IMR-90 (cell line): Measurements from ENCODE around the gene ARHGAP35. TPM values are rescaled to one million over a fixed set of nuclear protein-coding genes. Genes with fewer than 3 reads are reported as not detected.

Experiments used
- ATAC-seq: fragments of 200-7000 bp; cut with Tn5 transposase; 2 replicates; pipeline ENCODE4 v1.9.1; 2020; ENCODE audit warnings: low read depth, mild to moderate bottlenecking, moderate library complexity
- BruUV-seq: library from RNA; stranded (reverse); fragments of 400-500 nt; replicated peaks from 2 replicates; lab custom pipeline; 2021; lab: Mats Ljungman, UMichigan
- CTCF ChIA-PET: fragments of 300-600 bp; formaldehyde crosslinking; extraction: SDS; loops from one replicate; lab custom pipeline; 2021; ENCODE audit warnings: antibody characterized with exemption; lab: Yijun Ruan, JAX
- POLR2A ChIA-PET: fragments of 300-600 bp; sonication (Branson Sonifier 250); formaldehyde crosslinking; loops from one replicate; lab custom pipeline; 2022; ENCODE audit warnings: antibody characterized with exemption; ENCODE audit not compliant: unreplicated experiment; lab: Charles Lee
- DNase-seq: peaks from one replicate; pipeline ENCODE4 v3.0.0; 2013
- H2AFZ ChIP-seq: replicated peaks from 2 replicates; pipeline ENCODE3; 2013; ENCODE audit warnings: low read length, mild to moderate bottlenecking; ENCODE audit not compliant: poor library complexity
- H2AK5ac ChIP-seq: 2 replicates; pipeline ENCODE4 v1.6.1; 2013; ENCODE audit warnings: low read depth, low read length, inconsistent platforms
- H2AK9ac ChIP-seq: replicated peaks from 2 replicates; pipeline ENCODE3; 2013; ENCODE audit warnings: mild to moderate bottlenecking, low read depth, low read length, moderate library complexity; ENCODE audit not compliant: poor library complexity
- H2BK120ac ChIP-seq: 2 replicates; pipeline ENCODE4 v1.6.1; 2013; ENCODE audit warnings: low read depth, low read length, inconsistent platforms
- H2BK15ac ChIP-seq: 3 replicates; pipeline ENCODE4 v1.6.1; 2013; ENCODE audit warnings: low read depth, low read length, inconsistent platforms
- H2BK20ac ChIP-seq: 2 replicates; pipeline ENCODE4 v1.6.1; 2013; ENCODE audit warnings: low read depth, mild to moderate bottlenecking, inconsistent platforms, low read length, moderate library complexity
- H2BK5ac ChIP-seq: 2 replicates; pipeline ENCODE4 v1.6.1; 2013; ENCODE audit warnings: mild to moderate bottlenecking, low read depth, low read length, inconsistent platforms; ENCODE audit not compliant: poor library complexity, severe bottlenecking
- H3K14ac ChIP-seq: replicated peaks from 2 replicates; pipeline ENCODE4 v1.6.1; 2013; ENCODE audit warnings: low read depth, low read length, inconsistent platforms
- H3K18ac ChIP-seq: 2 replicates; pipeline ENCODE4 v1.6.1; 2013; ENCODE audit warnings: low read depth, low read length, control low read depth
- H3K23ac ChIP-seq: 2 replicates; pipeline ENCODE4 v1.6.1; 2013; ENCODE audit warnings: low read depth, low read length, inconsistent platforms
- H3K27ac ChIP-seq: 2 replicates; pipeline ENCODE4 v1.5.1; 2013; ENCODE audit warnings: mild to moderate bottlenecking, control low read depth, low read length; ENCODE audit not compliant: insufficient read depth
- H3K27me3 ChIP-seq: 2 replicates; pipeline ENCODE4 v1.6.1; 2013; ENCODE audit warnings: low read length; ENCODE audit not compliant: control insufficient read depth, insufficient read depth
- H3K36me3 ChIP-seq: 2 replicates; pipeline ENCODE4 v1.6.1; 2013; ENCODE audit warnings: low read length, mixed read lengths; ENCODE audit not compliant: control insufficient read depth, insufficient read depth
- H3K4ac ChIP-seq: 2 replicates; pipeline ENCODE4 v1.6.1; 2013; ENCODE audit warnings: low read depth, low read length, inconsistent platforms
- H3K4me1 ChIP-seq: 2 replicates; pipeline ENCODE4 v1.6.1; 2013; ENCODE audit warnings: low read length, mixed read lengths; ENCODE audit not compliant: control insufficient read depth, insufficient read depth
- H3K4me2 ChIP-seq: 2 replicates; pipeline ENCODE4 v1.6.1; 2013; ENCODE audit warnings: low read depth, mild to moderate bottlenecking, control low read depth, low read length, moderate library complexity
- H3K4me3 ChIP-seq: 2 replicates; pipeline ENCODE4 v1.5.1; 2013; ENCODE audit warnings: low read depth, mild to moderate bottlenecking, control low read depth, low read length, moderate library complexity; ENCODE audit not compliant: insufficient read depth
- H3K56ac ChIP-seq: 2 replicates; pipeline ENCODE4 v1.6.1; 2013; ENCODE audit warnings: low read length, inconsistent platforms; ENCODE audit not compliant: insufficient read depth; ENCODE audit errors: extremely low read depth
- H3K79me1 ChIP-seq, 2 experiments: 2 replicates each; pipeline ENCODE4 v1.6.1; 2013; ENCODE audit warnings: low read length in 2 of 2, inconsistent platforms in 1 of 2, low read depth in 1 of 2
- H3K9ac ChIP-seq: 2 replicates; pipeline ENCODE4 v1.6.1; 2013; ENCODE audit warnings: low read depth, low read length, control low read depth
- H3K9me1 ChIP-seq: 2 replicates; pipeline ENCODE4 v1.6.1; 2013; ENCODE audit warnings: low read length, inconsistent platforms; ENCODE audit not compliant: insufficient read depth
- H3K9me3 ChIP-seq: 2 replicates; pipeline ENCODE4 v1.6.1; 2013; ENCODE audit warnings: low read length; ENCODE audit not compliant: control insufficient read depth, insufficient read depth
- H4K20me1 ChIP-seq: 2 replicates; pipeline ENCODE4 v1.6.1; 2013; ENCODE audit warnings: low read length, inconsistent platforms; ENCODE audit not compliant: insufficient read depth
- H4K5ac ChIP-seq: 2 replicates; pipeline ENCODE4 v1.6.1; 2013; ENCODE audit warnings: mild to moderate bottlenecking, low read depth, low read length, control low read depth
- H4K8ac ChIP-seq, 2 experiments: 2 replicates each; pipeline ENCODE4 v1.6.1; 2013; ENCODE audit warnings: low read depth in 2 of 2, low read length in 2 of 2, control low read depth in 1 of 2, inconsistent platforms in 1 of 2
- H4K91ac ChIP-seq: 2 replicates; pipeline ENCODE4 v1.6.1; 2013; ENCODE audit warnings: low read depth, low read length, inconsistent platforms; ENCODE audit not compliant: insufficient read depth
- BHLHE40 ChIP-seq: fragments of 150-350 bp; IDR thresholded peaks from 2 replicates; pipeline ENCODE4 v1.6.1; 2016; ENCODE audit warnings: mild to moderate bottlenecking, low read depth, low read length
- CEBPB ChIP-seq: IDR thresholded peaks from 2 replicates; pipeline ENCODE4 v1.6.1; 2012; ENCODE audit warnings: low read depth, low read length, improper control_type of control experiment
- MAZ ChIP-seq: IDR thresholded peaks from 2 replicates; pipeline ENCODE4 v1.6.1; 2012; ENCODE audit warnings: low read depth, mild to moderate bottlenecking, low read length, improper control_type of control experiment, moderate library complexity, borderline replicate concordance
- MXI1 ChIP-seq: IDR thresholded peaks from 2 replicates; pipeline ENCODE4 v1.6.1; 2012; ENCODE audit warnings: low read depth, mild to moderate bottlenecking, low read length, moderate library complexity, borderline replicate concordance
- NFE2L2 ChIP-seq: fragments of 150-350 bp; IDR thresholded peaks from 2 replicates; pipeline ENCODE4 v1.6.1; 2016; ENCODE audit warnings: low read depth, mild to moderate bottlenecking, low read length
- RAD21 ChIP-seq: IDR thresholded peaks from 2 replicates; pipeline ENCODE4 v1.6.1; 2012; ENCODE audit warnings: low read length, improper control_type of control experiment
- RCOR1 ChIP-seq: IDR thresholded peaks from 2 replicates; pipeline ENCODE4 v1.6.1; 2012; ENCODE audit warnings: mild to moderate bottlenecking, low read length, improper control_type of control experiment; ENCODE audit not compliant: insufficient replicate concordance
- RFX5 ChIP-seq: IDR thresholded peaks from 2 replicates; pipeline ENCODE4 v1.8.0; 2012; ENCODE audit warnings: low read depth, mild to moderate bottlenecking, low read length, moderate library complexity
- SMC3 ChIP-seq: fragments of 150-350 bp; IDR thresholded peaks from 2 replicates; pipeline ENCODE4 v1.6.1; 2016; ENCODE audit warnings: low read depth, mild to moderate bottlenecking, antibody characterized with exemption, low read length, moderate library complexity
- WGBS, 2 experiments: methylation state at CpG; one replicate each; pipeline versions ENCODE4 v1.1.5 to v1.1.7; 2013; ENCODE audit warnings: missing lambda C conversion rate in 2 of 2; ENCODE audit not compliant: insufficient read length in 1 of 2; ENCODE audit errors: extremely low coverage in 2 of 2; 5-methylcytosine and 5-hydroxymethylcytosine counted together
- dilution Hi-C: fragments of 300-500 bp; cut with HindIII; formaldehyde crosslinking; loops from one replicate; pipeline ENCODE4 v1.14.3; 2018; ENCODE audit warnings: low sequenced_read_pairs; ENCODE audit not compliant: unreplicated experiment
- in situ Hi-C: fragments of 300-500 bp; cut with MboI; formaldehyde crosslinking; loops from 3 replicates; pipeline ENCODE4 v1.14.3; 2019; ENCODE audit warnings: low sequenced_read_pairs, inconsistent platforms, mixed read lengths
- intact Hi-C: fragments of 100-400 bp; cut with micrococcal nuclease; formaldehyde crosslinking; loops from 2 replicates; pipeline ENCODE4 v1.10.0; 2022
- polyA plus RNA-seq, 3 experiments: library from polyadenylated mRNA; depleted of rRNA; stranded (reverse); fragments of >200 nt; gene quantifications; 2 replicates each; pipeline ENCODE4 v1.2.3, GENCODE V29; 2012; ENCODE audit warnings: low replicate concordance in 1 of 3
- total RNA-seq: library from RNA; depleted of rRNA; stranded (reverse); fragments of >200 nt; gene quantifications from 2 replicates; pipeline ENCODE4 v1.2.3, GENCODE V29; 2012
- TF ChIP-seq, protein P1 (sequence below): fragments of 150-350 bp; IDR thresholded peaks from 2 replicates; pipeline ENCODE4 v1.6.1; 2016; ENCODE audit warnings: low read depth, mild to moderate bottlenecking, low read length, moderate library complexity, borderline replicate concordance
- TF ChIP-seq, protein P2 (sequence below): conservative IDR thresholded peaks from 2 replicates; pipeline ENCODE4 v1.5.1; 2012; ENCODE audit warnings: mild to moderate bottlenecking, low read depth, low read length, improper control_type of control experiment
- TF ChIP-seq, protein P3 (sequence below): fragments of 150-350 bp; IDR thresholded peaks from 2 replicates; pipeline ENCODE4 v1.6.1; 2017; ENCODE audit warnings: mild to moderate bottlenecking, antibody characterized with exemption, low read length, low read depth

ARHGAP35 gene
- total and polyA plus RNA-seq, 2 of the 4 experiments (the other 2 are of a cell fraction): 16.4 to 29.0 TPM

DNA sequence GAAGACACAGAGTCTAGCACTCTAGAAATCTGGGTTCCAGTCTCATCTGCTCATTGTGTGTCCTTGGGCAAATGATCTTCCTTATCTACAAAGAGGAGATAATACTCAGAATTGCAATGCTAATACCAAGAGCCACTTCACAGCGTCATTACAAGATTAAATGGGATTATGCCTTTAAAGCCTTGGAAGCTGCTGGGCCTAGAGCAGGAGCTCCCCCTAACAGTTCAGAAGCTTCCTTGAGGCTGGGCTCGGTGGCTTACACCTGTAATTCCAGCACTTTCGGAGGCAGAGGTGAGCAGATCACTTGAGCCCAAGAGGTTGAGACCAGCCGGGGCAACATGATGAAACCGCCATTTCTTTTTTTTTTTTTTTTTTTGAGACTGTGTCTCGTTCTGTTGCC is 37.7 kb upstream of the ARHGAP35 start:
- Histone ChIP-seq H2BK20ac (no peak overlapping the region), H3K9ac (no peak overlapping the region), H2AK5ac (no peak overlapping the region), H3K9me1 (no peaks in the 10 kb centered on the region), H3K4me2 (no peak overlapping the region), H3K27ac (no peak overlapping the region), H3K27me3 (no peaks in the 10 kb centered on the region), H3K23ac (no peak overlapping the region), H2AFZ (no peak overlapping the region), H3K36me3 (no peaks in the 10 kb centered on the region), H3K79me1 (no peaks in the 10 kb centered on the region), H3K4ac (no peak overlapping the region), H4K20me1 (no peaks in the 10 kb centered on the region), H2BK15ac (no peak overlapping the region), H3K14ac (no peak overlapping the region), H3K18ac (no peak overlapping the region), H2BK5ac (no peak overlapping the region), H3K9me3 (no peaks in the 10 kb centered on the region), H4K91ac (no peak overlapping the region), H4K5ac (no peak overlapping the region), H3K4me3 (no peak overlapping the region), H3K4me1 (no peaks in the 10 kb centered on the region), H3K56ac (no peak overlapping the region), H2AK9ac (no peak overlapping the region), H4K8ac (no peak overlapping the region), H2BK120ac (no peak overlapping the region)
- ChIA-PET CTCF (no interaction called here), POLR2A (no interaction called here)
- DNase-seq (no peak), ATAC-seq (no peak)
- dilution Hi-C loops: no loop called here
- WGBS, 2 experiments: no CpG with 5 or more reads among the region's 6 CpGs
- BruUV-seq: no TSS peak
- intact Hi-C loops: no loop called here
- in situ Hi-C loops: no loop called here
- TF ChIP-seq RCOR1 (no peak), MAZ (no peak), CEBPB (no peak), SMC3 (no peak), MXI1 (no peak), RAD21 (no peak), NFE2L2 (no peak), RFX5 (no peak), BHLHE40 (no peak)
- TF ChIP-seq, protein P1, sequence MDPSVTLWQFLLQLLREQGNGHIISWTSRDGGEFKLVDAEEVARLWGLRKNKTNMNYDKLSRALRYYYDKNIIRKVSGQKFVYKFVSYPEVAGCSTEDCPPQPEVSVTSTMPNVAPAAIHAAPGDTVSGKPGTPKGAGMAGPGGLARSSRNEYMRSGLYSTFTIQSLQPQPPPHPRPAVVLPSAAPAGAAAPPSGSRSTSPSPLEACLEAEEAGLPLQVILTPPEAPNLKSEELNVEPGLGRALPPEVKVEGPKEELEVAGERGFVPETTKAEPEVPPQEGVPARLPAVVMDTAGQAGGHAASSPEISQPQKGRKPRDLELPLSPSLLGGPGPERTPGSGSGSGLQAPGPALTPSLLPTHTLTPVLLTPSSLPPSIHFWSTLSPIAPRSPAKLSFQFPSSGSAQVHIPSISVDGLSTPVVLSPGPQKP: no peak
- TF ChIP-seq, protein P2, sequence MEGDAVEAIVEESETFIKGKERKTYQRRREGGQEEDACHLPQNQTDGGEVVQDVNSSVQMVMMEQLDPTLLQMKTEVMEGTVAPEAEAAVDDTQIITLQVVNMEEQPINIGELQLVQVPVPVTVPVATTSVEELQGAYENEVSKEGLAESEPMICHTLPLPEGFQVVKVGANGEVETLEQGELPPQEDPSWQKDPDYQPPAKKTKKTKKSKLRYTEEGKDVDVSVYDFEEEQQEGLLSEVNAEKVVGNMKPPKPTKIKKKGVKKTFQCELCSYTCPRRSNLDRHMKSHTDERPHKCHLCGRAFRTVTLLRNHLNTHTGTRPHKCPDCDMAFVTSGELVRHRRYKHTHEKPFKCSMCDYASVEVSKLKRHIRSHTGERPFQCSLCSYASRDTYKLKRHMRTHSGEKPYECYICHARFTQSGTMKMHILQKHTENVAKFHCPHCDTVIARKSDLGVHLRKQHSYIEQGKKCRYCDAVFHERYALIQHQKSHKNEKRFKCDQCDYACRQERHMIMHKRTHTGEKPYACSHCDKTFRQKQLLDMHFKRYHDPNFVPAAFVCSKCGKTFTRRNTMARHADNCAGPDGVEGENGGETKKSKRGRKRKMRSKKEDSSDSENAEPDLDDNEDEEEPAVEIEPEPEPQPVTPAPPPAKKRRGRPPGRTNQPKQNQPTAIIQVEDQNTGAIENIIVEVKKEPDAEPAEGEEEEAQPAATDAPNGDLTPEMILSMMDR: no peak
- TF ChIP-seq, protein P3, sequence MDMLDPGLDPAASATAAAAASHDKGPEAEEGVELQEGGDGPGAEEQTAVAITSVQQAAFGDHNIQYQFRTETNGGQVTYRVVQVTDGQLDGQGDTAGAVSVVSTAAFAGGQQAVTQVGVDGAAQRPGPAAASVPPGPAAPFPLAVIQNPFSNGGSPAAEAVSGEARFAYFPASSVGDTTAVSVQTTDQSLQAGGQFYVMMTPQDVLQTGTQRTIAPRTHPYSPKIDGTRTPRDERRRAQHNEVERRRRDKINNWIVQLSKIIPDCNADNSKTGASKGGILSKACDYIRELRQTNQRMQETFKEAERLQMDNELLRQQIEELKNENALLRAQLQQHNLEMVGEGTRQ: no peak
